HL-60 (cell line): ENCODE measurements around the gene KPTN.

ENCODE experiments used
- CTCF ChIP-seq: IDR thresholded peaks from one replicate; pipeline ENCODE4 v1.5.1; 2011; ENCODE audit warnings: low read length, control low read depth, inconsistent platforms; ENCODE audit not compliant: insufficient read depth
- REST ChIP-seq: IDR thresholded peaks from 2 replicates; pipeline ENCODE4 v1.6.1; 2012; ENCODE audit warnings: low read depth; ENCODE audit not compliant: insufficient replicate concordance

- TF ChIP-seq REST = peak; percentile 94
- TF ChIP-seq CTCF = no peak
Observed at GRCh38 chr19:47471733-47472457, 12.1 kb downstream of the KPTN start, which contains the start of gene SLC8A2.
